Activated T-cell treated with anti-CD3 and anti-CD28 coated beads for 1 hour (primary cell): ENCODE results near the gene C1QTNF12.
A peak's percentile ranks its signal among the peaks of the same experiment; 100 is the strongest.

Experiments
- DNase-seq: peaks from one replicate; pipeline ENCODE4 v3.0.0-alpha.2; 2020; ENCODE audit warnings: low read depth

The C1QTNF12 gene

DNA sequence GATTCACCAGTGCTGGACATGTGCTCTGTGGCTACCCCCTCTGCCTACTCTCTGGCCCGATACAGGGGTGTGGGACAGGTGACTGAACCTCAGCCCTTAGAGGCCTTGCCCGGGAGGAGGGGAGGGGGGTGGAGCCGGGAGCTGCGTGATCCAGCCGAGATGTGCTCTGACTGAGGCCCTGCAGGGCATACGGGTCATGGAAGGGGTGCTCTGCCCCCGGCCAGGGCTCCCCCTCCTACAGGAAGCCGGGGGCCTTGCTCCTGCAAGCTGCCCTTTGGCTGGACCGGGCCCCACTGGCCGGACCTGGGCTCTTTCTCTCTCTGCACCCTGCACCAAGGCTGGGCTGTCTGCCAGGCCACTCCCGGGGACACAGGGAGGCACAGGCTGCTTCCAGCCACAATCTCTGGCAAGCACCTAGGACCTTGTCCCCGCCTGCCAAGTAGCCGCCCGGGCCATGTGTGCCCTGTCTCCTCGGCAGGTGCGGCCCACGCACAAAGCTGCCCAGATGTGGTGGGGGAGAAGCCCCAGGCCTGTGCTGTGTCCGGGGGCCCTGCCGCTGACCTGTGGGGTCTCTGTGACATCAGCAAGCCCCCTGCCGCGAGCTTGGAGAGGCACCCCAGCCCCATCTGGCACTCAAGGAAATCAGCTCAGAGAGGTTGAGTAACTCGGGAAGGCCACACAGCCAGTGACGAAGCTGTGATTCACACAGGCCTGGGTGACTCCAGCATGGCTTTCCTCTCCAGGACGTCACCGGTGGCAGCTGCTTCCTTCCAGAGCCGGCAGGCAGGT lies 35.2 kb upstream of the C1QTNF12 start:
- no peak for DNase-seq

- no peak for DNase-seq
Observed at GRCh38 chr1:1280782-1281481, 34.4 kb upstream of the C1QTNF12 start.

DNA sequence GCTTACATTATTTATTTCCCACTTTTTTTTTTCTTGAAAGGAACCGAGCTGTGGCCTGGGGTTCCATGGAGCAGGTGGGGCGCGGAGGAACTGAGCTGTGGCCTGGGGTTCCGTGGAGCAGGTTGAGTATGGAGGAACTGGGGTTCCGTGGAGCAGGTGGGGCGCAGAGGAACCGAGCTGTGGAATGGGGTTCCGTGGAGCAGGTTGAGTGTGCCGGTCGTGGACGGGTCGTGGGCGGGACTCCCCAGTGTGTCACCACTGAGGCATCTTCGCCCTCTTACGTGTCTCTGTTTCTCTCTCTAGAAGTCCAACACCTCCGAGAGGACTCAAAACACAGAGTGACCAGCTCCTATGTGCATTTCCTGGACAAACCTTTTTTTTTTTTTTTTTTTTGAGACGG lies 32.5 kb upstream of the C1QTNF12 start:
- DNase-seq, result no peak

- DNase-seq, result no peak
Observed at GRCh38 chr1:1278620-1279019, 32.1 kb upstream of the C1QTNF12 start.

DNA sequence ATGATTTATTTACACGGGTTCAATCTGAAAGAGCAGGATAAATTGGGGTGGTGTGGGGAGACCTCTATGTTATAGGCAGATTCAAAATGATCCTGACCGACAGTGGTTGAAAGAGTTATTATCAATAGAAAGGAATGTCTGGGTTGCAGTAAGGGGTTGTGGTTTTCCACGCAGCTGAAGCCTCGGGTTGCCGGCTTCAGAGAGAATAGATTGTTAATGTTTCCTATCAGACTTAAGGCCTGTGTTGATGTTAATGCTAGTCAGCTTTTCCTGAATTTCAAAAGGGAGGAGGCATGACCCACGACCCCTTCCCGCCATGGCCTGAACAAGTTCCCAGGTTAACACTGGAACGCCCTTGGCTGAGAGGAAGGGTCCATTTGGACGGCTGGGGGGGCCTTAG lies 29.3 kb upstream of the C1QTNF12 start:
- no peak for DNase-seq

DNA sequence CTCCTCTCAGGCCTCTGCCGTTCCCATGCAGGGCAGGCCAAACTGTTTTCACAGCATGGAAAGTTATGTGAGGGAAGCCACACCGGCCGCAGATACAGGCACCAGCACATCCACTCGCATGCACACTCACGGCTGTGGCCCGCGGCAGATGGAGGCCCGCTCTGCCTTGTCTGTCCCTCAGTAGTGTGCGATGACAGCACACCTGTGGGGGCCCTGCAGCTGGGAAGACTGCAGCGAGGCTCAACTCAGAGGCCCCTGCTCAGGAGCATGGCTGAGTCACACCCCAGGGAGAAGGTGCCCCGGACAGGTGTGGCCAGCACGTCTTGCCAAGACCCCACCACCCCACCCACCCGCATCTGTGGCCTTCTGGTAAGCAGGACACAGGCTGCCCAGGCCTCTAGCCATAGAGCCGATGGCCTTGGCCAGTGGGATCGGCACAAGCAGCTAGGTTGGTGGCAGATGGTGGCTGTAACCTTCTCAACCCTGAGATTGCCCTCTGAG lies 28.5 kb upstream of the C1QTNF12 start:
- DNase-seq, result no peak

DNA sequence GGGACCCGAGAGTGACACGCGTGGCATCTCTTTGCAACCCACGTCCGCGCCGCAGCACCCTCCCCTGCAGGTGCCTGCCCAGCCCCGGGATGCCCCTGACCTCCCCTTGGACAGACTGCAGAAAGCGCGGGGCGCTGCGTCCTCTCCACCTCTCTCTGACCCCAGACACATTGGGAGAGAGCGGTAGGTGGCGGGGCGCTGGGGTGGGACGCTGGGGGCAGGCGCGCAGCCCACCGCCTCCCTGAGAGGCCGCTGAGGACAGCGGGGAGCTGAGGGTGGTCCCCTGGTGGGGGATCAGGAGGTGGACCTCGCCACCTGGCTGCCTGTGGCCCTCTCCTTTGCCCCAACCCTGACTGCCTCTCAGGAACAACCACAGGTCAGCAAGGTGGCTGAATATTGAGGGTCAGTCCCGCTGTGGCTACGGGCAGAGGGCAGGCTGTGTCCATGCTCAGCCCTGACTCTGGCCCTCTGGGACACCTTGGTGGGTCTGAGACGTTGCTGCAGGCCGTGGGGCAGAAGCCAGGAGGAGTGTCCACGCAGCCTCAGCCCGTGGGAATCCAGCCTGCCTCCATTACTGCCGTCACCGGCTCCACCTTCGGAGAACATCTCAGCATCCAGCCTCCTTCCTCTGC lies 27.9 kb upstream of the C1QTNF12 start:
- no peak for DNase-seq

DNA sequence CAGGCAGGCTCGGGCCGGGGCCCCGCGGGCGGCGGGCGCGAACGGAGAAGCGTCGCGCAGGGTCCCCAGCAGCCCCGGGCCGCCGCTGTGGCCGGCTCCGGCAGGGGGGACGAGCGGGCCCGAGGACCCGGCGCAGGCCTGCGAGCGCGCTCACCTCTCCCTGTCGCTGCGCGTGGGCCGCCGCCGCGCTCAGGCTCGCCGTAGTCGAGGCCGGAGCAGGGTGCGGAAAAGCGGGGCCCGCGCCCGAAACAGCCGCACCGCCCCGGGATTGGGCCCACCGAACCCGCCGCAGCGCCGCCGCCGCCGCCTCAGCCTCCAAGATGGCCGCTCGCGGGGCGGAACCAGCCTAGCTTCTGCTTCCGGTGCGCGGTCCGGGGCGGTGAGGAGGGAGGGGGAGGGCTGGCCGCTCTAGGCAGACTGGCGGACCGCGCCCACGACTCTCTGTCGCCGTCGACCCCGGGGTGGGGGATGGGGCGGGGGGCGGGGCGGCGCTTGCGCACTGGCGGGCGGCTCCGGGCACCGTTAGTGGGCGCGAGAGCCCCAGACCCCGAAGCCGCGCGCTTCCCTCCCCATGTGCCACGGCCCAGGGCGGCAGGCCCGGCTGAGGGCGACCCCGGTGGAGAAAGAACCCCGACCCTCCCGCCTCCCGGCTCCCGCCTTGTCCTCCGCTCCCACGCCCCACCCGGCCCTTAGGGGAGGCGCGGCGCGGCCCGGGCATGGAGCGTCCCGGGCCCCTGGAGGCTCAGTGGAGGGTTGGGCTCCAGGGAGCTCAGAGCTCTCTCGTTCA lies 27.2 kb upstream of the C1QTNF12 start, which contains the start of gene UBE2J2:
UBE2J2 (minus strand) TSS at position 343 of the 787 bp plus-strand sequence. CDS start 5,862 bp downstream, outside the sequence.
- peak; percentile 91 for DNase-seq

DNA sequence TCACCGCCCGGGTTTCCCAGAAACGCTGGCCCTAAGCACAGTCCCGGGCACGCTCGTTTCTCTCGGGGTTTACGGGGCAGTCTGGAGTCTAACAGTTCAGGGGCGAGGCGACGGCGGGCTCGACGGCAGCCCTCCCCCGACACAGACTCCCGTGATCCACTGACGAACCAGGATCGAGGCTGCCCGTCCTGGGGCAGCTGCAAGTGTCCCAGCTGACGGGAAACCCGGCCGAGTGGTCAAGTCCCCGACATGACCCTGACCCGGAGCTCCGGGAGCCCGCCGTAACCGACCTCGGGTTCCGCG lies 26.6 kb upstream of the C1QTNF12 start:
- no peak for DNase-seq

- DNase-seq, result no peak
Observed at GRCh38 chr1:1272341-1273208, 26.1 kb upstream of the C1QTNF12 start.

DNA sequence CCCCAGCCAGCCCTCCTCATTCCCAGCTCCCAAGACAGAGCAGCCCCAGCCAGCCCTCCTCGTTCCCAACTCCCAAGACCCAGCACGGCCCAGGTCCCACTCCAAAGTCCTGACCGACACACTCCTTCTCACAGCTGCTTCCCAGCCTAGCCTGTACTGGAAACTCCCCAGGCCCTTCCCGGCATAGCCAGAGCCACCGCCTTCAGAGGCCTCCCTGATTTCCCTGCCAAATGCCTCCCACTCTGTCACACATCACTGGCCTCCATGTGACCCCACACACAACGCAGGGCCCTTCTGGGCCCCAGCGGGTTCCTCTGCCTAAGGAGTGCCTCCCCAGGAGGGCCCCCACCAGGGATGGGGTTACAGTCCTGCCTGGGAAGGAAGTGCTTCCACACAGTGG lies 24.3 kb upstream of the C1QTNF12 start:
- DNase-seq, result no peak

DNA sequence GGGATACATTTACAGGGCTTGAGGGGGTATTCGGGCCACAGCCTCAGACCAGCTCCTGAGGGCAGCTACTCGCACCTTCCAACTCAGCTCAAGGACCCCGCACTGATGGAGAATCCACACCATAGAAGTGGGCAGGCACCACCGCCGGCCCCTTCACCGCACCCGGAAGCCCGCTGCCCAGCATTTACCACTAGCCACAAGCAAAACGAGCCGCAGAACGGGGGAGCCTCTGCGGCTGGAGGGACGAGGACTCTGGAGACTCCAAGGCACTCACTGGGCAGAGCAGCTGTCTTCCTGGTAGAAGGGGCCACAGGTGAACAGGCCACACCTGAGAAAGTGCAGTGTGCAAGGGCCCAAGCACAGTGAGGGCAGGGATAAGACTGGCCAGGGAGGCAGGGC lies 21.8 kb upstream of the C1QTNF12 start:
- DNase-seq, result no peak

DNA sequence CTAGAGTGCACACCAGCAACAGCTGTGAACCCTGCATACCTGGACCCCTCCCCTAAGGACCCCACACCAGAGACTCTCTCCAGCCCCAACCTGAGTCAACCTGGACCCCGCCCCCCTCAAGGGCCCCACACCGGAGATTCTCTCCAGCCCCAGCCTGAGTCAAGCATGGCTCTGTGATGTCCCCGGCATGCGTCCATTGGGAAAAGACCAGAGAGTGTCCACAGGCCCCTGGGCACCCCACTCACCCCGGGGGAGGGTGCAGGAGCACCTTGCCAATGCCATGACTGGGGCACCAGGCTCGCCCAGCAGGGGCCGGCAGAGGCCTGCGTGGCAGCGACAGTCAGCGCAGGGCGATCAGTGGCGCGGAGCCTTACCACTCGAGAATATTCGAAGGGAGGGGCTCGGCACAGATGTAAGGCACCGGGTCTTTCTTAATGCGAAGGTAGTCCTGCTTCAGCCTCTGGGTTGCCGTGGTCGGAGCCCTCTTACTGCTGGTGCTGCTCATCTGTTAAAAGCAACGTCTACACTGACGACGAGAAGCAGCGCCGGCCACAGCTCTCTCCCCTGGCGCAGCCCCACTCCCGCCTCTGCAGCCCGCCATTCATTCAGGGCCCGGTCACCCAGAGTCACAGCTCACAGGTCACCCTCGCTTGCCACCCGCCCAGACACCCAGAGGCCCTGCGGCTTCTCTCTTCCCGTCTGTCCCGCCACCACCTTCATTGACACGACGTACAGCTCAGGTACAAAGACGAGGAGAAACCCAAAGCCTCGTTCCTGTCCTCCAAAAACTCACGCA lies 21.2 kb upstream of the C1QTNF12 start:
- no peak for DNase-seq

GRCh38 chr1:1264868-1265272 lies 18.3 kb upstream of the C1QTNF12 start:
- DNase-seq, result no peak

DNA sequence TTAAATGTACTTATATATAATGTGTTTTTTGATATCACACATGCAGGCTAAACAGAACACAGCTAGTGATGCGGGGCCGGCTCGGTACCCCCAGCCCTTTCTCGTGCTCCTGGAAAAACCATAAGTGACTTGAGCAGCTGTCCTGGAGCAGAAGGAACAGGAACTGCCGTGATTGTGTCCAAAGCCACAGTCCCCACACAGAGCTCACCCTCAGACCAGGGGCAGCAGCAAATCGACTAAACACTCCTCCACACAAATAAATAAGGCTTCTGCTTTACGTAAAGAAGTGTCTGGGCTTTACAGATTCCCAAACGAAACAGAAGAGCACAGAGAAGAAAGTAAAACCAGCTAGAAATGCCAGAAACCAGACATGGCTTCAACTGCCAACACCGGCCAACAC lies 17.5 kb upstream of the C1QTNF12 start:
- DNase-seq, result no peak

DNA sequence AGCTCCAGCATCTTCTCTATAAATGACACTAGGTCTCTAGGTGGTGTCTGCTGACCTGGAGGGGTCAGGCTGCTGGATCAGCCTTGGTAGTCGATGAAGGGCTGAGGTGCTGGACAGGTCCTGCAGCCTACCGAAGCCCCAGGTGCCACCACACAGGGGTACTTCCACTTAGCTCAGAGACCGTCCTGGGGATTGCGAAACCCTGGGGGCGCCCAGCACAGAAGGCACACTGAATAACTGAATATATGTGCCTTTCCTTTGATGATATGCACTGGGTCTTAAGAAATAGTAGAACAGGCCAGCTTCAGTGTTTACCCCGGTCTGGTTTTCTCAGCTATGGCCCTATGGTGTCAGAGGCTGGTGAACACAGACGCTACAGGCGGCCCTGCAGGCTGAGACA lies 16.2 kb upstream of the C1QTNF12 start:
- no peak for DNase-seq

DNA sequence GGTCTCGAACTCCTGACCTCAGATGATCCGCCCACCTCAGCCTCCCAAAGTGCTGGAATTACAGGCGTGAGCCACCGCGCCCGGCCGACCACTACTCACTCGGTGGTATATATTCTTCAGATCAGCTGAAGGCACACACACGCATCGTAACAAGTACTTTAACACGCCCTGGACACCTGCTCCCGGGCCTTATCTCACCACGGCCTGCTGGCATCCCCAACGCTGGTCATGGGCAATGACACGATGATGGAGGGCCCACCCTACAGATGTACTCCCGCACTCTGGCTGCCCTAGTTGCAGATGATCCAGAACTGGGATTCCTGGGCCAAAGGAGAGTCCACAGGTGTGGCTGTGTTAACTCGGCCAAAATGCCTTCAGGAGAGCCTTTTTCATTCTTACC lies 15.5 kb upstream of the C1QTNF12 start:
- DNase-seq, result no peak

DNA sequence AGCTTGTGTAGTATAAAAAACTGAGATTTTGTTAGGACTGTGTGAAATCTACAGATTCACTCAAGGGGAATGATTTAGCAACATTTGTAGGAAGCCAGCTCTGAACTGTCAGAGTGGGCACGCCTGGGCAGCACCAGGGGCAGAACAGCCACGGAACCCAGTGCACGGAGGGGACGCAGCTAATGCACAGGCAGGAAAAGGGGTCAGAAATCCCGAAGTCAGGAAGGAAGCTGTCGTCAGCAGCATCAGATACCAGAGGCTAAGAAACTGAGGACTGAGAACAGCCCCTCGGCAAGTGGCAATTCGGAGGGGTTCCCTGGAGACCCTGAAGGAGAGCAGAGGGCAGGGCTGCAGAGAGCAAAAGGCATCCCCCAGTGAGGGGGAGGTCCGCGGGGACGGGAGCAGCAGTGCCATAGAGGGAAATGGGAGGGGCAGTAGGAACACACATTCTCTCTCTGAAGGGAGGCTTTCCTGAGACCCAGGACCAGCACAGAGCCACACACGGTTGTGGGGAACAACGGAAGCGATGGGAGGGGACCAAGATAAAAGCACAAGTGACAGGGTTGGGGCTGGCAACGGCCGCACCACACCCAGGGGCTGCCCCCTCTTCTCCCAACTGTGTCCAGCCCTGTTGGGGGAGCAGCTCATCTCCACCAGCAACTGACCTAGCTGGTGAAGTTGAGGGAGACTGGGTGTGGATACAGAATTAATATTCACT lies 14.5 kb upstream of the C1QTNF12 start:
- no peak for DNase-seq

- no peak for DNase-seq
Observed at GRCh38 chr1:1259951-1260600, 13.6 kb upstream of the C1QTNF12 start.
